IPS-NIHi7 (cell line): ENCODE measurements around the gene KIAA2012.

Source experiments
- DNase-seq: peaks from one replicate; pipeline ENCODE4 v3.0.0; 2012; ENCODE audit warnings: mixed read lengths; ENCODE audit errors: extremely low spot score

Gene KIAA2012

GRCh38 chr2:202084265-202084664, 11.2 kb downstream of the KIAA2012 start:
- DNase-seq: no peak

DNA sequence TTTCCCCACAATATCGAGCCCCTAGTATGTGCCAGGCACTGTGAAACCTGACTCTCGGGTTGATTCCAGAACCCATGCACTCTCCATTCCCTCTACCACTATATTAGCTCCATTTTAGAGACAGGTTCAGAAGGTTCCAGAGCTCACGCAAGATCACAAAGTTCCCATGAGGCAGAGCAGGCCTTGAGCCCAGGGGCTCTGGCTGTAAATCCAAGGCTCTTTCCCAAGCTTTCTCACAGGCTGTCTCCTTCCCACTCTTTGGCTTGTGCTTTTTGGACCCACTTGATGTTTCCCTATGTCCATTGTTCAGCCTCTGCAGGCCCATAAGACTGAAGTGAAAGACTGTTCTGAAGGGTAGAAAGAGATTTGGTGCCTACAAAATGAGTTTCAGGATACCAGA, 15.7 kb downstream of the KIAA2012 start:
- DNase-seq: no peak

DNA sequence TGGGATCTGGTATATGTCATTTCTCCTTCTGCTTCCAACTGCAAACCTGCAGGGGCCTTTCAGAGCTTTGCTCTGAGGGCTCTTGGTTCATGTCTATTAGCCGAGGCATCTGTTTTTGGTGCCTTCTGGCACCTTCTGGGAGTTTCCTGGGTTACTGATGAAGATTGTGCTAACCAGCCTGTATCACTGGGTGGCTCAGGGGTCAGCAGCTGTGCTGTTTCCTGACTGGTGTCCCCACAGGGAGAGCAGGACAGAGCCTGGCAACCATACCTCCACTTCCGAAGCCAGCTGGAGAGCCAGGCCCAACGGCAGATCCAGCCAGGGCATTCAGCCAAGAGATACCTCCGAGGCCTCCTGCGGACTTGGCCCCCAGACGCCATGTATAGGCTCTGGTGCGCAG, 17.5 kb downstream of the KIAA2012 start:
- DNase-seq: no peak

- no peak for DNase-seq
Observed at GRCh38 chr2:202091476-202091875, 18.4 kb downstream of the KIAA2012 start.

DNA sequence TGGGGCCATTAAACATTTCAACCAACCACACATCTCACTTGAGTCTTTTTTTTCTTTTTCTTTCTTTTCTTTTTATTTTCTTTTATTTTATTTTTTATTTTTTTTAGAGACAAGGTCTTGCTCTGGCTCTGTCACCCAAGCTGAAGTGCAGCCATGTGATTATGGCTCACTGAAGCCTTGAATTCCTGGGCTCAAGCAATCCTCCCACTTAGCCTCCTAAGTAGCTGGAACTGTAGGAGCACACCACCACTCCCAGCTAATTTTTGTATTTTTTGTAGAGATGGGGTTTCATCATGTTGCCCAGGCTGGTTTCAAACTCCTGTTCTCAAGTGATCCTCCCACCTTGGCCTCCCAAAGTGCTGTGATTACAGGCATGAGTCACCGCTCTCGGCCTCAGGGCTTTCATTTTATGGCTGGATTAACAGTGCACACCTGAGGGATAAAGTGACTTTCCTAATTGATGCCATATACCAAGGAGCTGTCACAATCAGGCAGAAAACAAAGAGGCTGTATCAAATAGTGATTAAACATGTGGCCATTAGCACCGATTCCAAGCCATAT, 21.5 kb downstream of the KIAA2012 start:
- no peak for DNase-seq

DNA sequence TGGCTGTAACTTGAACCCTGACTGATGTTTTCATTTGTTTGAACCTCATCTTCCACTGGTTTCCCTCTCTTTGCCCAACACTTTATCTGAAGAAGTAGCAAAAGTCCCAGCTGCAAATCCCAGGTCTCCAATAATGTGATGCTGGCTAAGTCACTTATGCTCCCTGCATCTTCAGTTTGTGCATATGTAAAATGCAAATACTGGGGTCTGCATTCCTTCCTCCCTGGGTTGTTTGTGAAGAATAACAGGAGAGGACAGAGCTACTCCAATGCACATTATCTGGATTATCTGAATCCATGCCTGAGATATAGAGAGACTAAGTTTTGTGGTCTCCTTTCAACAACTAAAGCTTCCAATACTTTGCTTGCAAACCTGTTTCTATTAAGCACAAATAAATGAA, 22.2 kb downstream of the KIAA2012 start:
- no peak for DNase-seq

- DNase-seq: no peak
Observed at GRCh38 chr2:202096736-202097135, 23.7 kb downstream of the KIAA2012 start.

GRCh38 chr2:202098291-202098690, 25.2 kb downstream of the KIAA2012 start:
- DNase-seq: no peak

DNA sequence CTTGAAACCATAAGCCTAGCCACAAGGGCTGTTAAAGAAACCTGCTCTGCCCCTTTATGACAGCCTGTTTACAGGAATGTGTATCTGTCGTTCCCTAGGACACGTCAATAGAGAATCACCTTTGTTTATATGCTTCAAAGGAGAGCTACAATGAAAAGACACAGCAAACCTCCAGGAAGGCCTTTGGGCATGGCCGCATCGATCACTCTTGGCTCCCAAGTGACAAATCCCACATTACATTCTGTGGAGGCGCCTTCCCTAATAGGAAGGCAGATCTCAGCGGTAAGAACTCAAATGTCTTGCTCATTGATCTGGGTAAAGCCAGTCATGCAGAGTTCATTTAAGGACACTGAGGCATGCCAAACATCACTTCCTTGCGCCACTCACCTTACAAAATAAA, 26.5 kb downstream of the KIAA2012 start:
- no peak for DNase-seq

GRCh38 chr2:202100176-202100575, 27.1 kb downstream of the KIAA2012 start:
- no peak for DNase-seq

DNA sequence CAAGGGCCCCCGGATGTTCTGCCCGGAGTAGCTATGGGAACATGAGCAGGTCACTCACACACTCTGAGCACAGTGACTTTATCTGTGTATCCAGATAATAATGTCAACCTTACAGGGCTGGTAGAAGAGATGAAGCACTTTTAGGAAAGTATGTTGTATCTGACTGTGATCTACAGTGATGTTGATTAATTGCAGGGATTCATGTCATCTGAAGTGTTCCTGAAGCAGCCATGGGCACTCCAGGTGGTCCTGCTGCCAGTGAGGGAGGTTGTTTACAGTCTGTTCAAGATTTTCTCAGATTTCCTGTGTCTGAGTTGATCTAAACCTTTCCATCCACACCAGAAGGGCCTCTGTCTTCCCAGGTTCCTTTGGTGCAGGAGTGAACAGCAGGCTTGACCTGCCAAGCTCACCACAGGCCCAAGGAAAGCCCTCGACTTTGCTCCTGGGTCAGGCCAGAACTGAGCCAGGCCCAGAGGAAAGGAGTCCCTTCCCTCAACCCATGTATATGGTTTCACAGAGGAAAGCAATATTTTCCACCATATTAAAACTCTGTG, 28.0 kb downstream of the KIAA2012 start:
- no peak for DNase-seq

GRCh38 chr2:202102425-202103000, 29.5 kb downstream of the KIAA2012 start:
- DNase-seq: no peak

GRCh38 chr2:202104286-202104870, 31.3 kb downstream of the KIAA2012 start:
- peak; percentile 64 for DNase-seq

GRCh38 chr2:202105025-202105424, 32.0 kb downstream of the KIAA2012 start:
- DNase-seq: no peak

GRCh38 chr2:202108345-202108744, 35.3 kb downstream of the KIAA2012 start:
- DNase-seq: no peak

DNA sequence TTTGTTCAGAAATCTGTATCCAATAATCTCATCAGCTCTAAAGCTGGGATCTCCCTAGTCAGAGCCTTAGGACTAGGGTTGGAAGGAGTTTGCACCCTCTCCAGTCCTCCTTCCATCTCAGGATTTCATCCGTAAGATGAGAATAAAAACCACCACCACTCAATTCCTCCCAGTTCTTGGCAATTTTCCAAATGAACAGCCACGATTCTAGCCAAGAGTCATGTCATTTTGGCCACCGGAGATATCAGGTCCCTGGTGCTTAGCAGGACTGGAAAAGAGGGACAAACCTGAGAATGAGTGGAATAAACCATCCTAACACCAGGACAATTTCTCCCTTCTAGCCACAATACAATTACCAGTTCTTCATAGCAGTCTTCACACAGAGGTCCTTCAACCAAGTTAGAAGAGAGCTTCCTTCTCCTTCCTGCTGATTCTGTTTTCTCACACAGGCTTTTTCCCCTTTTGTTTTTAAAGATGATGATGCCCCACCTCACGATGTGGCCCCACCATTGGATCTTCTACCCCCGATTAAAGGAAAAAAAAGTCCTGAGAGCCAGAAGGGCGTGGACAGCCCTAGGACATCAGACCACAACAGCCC, 36.2 kb downstream of the KIAA2012 start:
- DNase-seq: no peak

DNA sequence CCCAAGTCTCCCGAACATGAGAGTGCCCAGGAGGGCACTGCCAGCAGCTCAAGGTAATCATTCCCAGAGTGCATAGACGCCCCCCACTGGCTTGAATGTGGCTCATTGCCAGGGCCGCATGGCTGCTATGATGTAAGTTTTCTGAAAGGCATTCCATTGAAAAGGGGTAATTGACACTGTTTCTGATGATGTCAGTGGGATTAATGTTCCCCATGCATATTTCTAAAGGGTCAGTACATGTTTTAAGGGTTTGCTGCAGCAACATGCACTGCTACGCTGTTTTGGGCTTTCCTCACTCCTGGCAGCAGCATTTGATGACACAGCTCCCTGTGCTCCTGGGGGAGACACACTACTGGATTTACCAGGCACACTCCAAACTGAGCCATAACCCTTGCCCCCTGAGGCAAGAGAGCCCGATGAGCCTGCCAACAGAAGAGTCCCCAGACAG, 36.7 kb downstream of the KIAA2012 start:
- DNase-seq: peak; percentile 51

DNA sequence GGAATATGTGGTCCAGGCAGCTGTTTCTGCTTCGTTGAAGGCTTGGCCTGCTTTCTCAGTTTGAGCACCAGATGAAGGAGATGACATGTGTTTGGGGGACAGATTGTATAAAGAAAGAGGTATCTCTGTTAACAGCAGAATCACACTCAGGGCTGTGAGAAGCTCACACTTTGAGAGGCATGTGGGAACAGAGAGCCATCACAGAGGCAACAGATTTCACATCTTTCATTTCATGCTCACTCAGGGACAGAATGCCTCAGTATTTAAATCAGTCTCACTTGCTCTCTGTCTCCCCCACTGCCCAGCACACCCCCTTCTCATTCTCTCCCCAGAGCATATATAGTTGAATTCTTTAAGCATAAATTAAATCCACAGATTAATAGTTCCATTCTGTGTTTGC, 37.4 kb downstream of the KIAA2012 start:
- no peak for DNase-seq

- DNase-seq: no peak
Observed at GRCh38 chr2:202112041-202112440, 39.0 kb downstream of the KIAA2012 start.

DNA sequence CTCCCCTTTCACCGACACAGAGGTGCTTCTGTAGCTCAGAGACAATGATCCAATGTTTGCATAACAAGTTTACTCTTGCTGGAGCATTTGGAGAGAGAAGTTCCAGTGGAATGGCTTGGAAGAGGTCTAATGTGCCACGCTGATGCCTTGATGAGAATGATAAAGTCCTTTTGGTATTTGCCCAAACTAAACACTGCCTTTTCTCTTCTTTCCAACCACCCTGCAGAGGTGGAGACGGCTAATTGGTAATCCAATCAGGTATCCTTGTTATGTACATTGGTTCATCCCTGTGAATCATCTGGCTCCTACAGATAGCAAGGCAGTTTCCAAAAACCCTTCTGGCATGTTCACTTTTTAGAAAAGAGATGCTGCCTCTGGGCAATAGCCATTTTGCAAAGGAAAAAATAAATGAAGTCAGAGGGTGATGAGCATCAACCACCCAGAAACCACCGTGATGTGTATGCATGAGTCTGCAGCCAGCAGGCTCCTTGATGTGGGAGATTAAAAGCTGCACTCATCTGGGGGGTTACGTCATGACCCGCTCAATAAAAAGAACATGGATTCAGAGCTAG, 40.6 kb downstream of the KIAA2012 start:
- DNase-seq: no peak

DNA sequence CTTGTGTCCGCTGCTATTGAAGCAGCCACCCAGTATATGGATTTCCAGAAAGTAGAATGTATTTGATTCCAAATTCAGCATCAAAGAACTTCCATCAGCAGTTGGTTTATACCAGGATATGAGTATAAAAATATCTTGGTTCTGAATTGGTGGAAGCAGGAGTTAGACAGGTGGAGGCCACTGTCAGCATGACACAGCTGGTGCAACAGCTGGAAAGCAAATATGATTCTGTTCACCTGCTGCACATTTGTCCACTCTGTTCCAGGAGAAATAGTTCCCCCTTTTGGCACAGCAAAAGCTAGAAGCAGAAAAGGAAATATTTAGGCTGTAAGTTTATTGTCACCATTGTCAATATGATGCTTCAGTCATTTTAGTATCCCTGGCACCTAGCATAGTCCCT, 41.2 kb downstream of the KIAA2012 start:
- no peak for DNase-seq

- no peak for DNase-seq
Observed at GRCh38 chr2:202114795-202115194, 41.7 kb downstream of the KIAA2012 start.
